Measurements from ENCODE around the gene STMP1.

Gene STMP1

GRCh38 chr7:135697276-135698049, 35.1 kb downstream of the STMP1 start:
- no peak for DNase-seq (ENCODE audit: low read depth)

- no peak for DNase-seq (ENCODE audit: low read depth)
These were observed 41.8 kb downstream of the STMP1 start for GRCh38 chr7:135704074-135704473.

DNA sequence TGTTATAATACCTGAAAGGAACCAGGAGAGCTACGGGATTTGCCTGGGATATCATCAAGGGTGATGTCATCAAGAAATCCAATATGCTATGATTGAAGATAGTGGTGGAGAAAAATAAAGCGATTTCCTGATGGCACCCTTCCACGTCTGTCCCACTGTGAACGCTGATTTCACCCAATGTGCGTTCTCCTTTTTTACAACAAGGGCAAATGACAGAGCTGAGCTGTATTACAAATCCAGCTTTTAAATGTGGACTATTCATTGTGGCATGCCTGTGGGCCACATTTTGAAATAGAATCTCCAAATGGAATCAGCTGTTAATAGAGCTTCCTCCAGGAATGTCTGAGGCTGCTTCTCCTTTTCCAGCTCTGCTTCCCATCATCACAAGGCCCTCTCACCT, 42.4 kb downstream of the STMP1 start:
- DNase-seq (ENCODE audit: low read depth) = no peak

- DNase-seq (ENCODE audit: low read depth) = no peak
These were observed 43.9 kb downstream of the STMP1 start for GRCh38 chr7:135706038-135706742.

DNA sequence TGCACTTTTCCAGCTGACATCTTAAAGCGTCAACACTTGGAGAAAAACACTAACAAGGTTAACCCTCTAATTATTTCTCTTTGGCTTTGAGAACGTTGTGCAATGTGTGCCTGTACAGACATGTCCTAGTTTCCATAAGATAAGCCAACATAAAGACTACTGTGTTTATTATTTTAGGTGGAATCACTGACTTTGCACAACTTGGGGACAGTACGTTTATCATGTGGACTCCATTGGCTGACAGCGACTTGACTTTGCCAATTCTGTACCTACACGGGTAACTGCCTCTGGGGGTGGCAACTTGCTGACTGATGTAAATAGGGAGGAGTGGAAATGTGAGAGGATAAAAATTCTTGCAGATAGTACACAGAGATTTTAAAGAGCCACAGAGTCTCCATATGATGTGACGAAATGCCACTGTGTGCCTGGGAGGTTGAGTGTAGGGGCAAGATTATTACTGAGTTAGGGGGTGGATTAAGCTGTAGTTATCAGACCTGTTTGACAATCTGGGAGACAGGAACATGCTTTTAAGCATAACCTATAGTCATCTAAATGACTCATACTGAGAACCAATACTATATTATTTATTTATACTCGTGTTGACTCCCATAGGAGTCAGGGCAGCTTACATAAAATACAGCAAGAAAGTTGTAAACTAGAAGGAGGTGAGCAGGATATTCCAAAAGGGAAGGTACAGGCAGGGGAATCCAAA, 44.7 kb downstream of the STMP1 start:
- DNase-seq (ENCODE audit: low read depth) = no peak

DNA sequence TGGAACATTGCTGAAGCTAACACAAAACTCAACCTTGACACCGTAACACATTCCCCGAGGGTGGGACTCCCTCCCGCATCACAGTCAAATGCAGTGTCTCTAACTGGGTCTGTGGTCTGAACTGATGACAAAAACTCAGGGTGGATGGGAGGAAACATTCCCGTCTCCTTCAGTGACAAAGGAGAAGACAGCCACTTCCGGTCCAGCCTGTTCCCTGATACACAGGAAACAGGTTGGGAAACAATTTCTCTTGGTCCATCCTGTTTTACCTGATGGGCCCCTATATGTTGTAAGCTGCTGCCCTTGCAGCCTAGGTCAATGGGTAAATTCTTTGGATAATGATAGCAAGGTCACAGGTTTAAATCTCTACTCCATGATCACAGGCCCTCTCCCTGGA, 45.3 kb downstream of the STMP1 start:
- no peak for DNase-seq (ENCODE audit: low read depth)

GRCh38 chr7:135708041-135708440, 45.7 kb downstream of the STMP1 start:
- DNase-seq (ENCODE audit: low read depth) = no peak

DNA sequence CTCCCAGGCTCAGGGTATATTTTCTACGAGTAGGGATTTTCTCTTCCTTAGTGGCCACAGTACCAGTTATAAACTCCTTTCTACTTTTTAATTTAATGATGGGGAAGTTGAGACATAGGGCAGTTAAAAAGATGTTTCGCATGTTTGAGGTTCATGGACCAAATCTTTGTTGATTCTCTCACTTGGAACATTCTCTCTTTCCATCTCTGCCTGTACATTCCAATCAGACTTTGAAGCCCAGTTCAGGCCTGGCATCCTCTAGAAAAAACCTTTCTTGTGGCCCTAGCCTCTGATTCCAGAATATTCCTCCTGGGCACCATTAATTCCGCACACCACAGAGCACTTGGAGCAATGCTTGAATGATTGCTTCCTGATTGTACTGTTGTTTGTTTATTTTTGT, 47.2 kb downstream of the STMP1 start:
- DNase-seq (ENCODE audit: low read depth) = no peak

DNA sequence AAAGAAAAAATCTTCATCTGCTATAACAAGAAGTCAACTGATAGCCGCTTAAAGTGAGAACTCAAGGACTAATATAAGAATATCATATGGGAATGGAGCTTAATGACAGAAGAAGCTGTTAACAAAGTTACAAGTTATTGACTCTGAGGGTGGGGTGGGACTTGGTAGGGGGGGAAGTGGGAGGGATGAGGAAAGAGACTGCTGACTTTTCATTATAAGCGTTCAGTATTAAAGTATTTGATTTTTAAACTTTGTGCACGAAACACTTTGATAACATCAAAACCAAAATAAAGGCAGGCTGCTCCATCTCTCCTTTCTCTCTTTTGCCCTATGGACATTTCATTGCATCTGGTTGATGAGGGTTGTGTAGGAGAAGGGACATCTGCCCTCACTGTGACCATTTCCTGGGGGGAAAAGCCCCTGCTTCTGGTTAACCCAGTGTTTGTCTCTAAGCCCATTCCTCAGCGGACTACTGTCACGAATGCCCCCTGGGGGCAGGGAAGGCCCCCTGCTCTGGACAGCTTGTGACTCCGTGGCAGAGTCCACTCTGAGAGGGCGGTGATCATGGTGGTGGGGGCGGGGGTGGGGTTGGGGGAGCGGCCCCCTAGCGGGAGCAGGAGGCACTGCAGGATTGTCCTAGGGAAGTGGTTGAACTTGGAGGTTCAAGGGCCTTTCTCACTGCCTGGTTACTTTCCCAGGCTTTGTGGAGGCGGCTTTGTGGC, 48.3 kb downstream of the STMP1 start:
- DNase-seq (ENCODE audit: low read depth) = no peak

- no peak for DNase-seq (ENCODE audit: low read depth)
These were observed 48.8 kb downstream of the STMP1 start for GRCh38 chr7:135711139-135711469.

DNA sequence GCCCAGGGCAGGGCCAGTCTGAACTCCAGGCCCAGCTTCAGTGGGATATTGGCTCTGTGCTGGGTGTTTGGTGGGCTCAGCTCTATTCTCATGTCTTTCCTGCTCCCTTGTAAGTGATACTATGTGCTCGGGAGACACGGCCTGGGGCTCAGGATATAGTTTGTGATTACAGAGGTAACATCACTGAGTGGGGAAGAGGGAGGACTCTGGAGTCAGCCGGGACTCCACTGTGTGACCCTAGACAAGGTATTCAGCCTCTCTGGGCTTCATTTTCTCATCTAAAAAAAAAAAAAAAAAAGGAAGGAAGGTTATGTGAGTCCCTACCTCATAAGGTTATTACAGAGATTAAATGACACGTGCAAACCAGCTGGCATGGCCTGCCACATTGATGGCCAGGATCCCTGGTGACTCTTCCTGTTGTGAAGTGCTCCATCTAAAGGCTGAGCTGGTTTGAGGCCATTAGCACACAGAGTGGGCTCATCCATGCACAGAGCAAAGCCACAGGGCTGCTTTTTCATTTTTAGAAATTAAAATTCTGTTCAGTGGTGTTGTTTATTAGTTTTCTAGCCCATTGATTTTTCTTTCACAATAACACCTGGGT, 50.0 kb downstream of the STMP1 start:
- no peak for DNase-seq (ENCODE audit: low read depth)

- DNase-seq (ENCODE audit: low read depth) = no peak
These were observed 50.5 kb downstream of the STMP1 start for GRCh38 chr7:135712796-135713195.

DNA sequence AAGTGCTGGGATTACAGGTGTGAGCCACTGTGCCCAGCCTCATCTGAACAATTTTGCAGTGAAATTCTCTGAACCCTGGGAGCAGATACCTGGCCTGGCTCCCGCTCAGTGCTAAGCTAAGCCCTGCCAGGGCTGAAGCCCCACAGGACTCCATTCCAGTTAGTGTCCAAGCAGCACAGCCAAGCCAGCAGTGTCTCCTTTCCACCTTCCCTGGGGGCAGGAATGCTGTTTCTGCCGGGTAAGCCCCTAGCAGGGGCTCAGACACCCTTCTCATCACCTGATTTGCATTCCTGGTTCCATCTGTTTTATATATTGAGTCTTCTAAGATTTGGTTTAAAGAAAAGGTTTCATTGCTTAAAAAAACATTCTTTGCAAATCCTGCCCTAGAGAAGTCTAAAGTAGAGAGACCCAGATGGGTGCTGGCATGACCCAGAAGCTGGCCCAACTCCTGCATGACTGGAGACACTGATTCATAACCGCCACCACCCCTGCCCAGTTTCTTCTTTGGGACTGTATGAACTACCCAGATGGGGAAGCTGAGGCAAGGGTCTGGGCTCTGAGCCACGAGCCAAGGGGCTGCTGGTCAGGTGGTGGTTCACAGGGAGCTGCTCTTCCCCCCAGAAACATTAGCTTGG, 51.6 kb downstream of the STMP1 start:
- no peak for DNase-seq (ENCODE audit: low read depth)

DNA sequence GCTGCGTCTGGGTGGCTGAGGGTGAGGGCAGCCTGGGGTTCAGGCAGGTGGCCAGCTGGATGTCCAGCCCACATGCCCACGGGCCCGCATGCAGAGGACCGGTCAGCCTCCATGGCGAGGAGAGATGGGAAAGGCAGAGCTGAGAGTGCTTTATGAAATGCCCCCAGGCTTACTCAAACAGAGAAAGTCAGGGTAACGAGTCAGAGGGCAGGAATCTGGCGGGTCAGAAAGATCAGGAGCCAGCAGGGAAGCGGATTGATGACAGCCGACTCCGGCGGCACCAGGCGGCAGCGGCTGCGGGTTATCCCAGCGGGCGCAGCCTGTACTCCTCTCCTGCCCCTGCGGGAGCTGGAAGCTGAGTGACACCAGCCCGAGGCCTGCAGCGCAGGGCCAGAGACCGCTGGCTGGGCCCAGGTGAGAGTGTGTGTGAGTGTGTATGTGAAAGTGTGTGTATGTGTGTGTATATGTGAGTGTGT, 52.3 kb downstream of the STMP1 start:
- no peak for DNase-seq (ENCODE audit: low read depth)

DNA sequence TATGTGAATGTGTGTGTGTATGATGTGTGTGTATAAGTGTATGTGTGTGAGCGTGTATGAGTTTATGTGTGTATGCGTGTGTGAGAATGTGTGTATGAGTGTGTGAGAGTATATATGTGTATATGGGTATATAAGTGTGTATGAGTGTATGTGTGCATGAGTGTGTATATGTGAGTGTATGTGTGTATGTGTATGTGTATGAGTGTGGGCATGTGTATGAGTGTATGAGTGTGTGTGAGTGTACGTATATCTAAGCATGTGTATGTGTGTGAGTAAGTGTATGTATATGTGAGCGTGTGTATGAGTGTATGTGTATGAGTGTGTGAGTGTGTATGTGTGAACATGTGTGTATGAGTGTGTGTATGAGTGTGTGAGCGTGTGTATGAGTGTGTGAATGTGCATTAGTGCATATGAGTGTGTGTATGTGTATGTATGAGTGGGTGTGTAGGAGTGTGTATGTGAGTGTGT, 52.8 kb downstream of the STMP1 start:
- no peak for DNase-seq (ENCODE audit: low read depth)

DNA sequence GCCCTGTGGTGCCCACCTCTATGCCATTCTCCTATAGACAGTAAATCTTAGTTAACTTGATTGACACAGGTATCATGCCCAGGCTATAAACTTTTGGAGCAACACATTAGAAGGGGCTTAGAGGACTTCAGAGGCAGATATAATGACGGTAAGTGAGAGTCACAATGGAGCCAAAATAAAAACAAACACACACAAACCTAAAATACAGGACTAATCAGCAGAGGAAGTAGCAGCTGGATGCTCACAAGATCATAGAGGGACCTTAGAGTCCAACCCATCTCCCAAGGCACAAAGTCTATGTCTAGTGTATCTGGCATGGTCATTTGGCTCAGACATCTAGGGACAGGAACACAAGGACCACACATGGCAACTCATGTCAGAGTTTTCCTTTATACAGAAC, 53.4 kb downstream of the STMP1 start:
- no peak for DNase-seq (ENCODE audit: low read depth)

GRCh38 chr7:135716677-135717238, 54.4 kb downstream of the STMP1 start:
- no peak for DNase-seq (ENCODE audit: low read depth)

- no peak for DNase-seq (ENCODE audit: low read depth)
These were observed 55.4 kb downstream of the STMP1 start for GRCh38 chr7:135717693-135718092.

GRCh38 chr7:135718219-135718618, 55.9 kb downstream of the STMP1 start:
- no peak for DNase-seq (ENCODE audit: low read depth)

- DNase-seq (ENCODE audit: low read depth) = no peak
These were observed 56.6 kb downstream of the STMP1 start for GRCh38 chr7:135718794-135719437.

DNA sequence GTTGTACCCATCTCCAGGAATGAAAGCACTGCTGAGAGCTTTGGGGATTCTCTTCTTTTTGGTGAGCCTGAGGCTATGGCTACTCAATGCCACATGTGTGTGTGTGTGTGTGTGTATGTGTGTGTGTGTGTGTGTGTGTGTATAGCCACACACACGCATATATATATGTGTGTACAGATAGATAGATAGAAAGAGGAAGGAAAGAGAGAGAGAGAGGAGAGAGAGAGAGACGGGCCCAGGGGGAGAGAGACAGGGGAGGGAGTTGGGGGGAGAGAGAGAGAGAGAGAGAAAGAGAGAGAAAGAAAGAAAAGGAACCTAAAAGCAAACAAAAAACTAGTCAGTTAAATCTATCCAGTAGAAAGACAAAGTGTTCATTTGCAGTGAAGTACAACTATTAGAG, 57.4 kb downstream of the STMP1 start:
- no peak for DNase-seq (ENCODE audit: low read depth)
